ENCODE results near the gene SPI1. TPM values are rescaled to one million over a fixed set of nuclear protein-coding genes. Genes with fewer than 3 reads are reported as not detected.
"Not testable (repeated sequence)": the region's sequence is repeated elsewhere in the genome, so short reads cannot be mapped to it uniquely, and the experiment has no call there.

The SPI1 gene
- total RNA-seq, 2 experiments from 2014 or later: 0.25 to 0.36 TPM

DNA sequence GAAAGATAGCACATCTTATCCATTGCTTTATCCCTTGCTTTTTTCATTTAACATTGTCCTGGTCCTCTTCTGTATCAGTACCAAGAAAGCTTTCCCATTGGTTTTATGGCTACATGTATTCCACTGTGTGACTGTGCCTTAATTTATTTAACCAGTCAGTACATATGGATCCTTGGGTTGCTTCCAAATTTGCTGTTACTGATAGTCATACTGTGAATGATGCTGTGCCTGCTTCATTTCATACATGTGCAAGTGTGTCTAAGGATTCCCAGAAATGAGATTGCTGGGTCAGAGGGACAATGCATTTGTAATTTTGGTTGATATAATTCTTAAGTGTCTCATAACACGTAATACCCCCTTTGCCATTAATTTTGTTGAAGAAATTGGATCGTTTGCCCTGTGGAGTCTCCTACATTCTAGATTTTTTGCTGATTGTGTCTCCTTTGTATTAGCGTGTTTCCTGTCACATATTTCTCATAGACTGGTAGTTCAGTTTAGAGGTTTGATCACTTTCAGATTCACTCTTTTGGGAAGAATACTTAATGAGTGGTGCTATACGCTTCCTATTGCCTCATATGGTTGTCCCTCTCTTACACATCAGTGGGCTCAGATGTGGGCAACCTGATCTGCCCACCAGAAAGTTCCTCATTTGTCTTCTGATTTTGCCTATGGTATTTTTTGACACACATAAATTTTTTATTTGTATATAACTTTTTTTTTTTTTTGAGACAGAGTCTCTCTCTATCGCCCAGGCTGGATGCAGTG is 61.1 kb downstream of the SPI1 start:
- H3K4me3 Mint-ChIP-seq: no peak overlapping the region
- H3K4me1 Mint-ChIP-seq: peaks cover 6% of the 10 kb centered on the region
- no peaks in the 10 kb centered on the region for H3K27me3 Mint-ChIP-seq
- DNase-seq: no peak
- H3K36me3 Mint-ChIP-seq: peaks cover 8% of the 10 kb centered on the region
- no peaks in the 10 kb centered on the region for H3K9me3 Mint-ChIP-seq
- no peak overlapping the region for H3K27ac Mint-ChIP-seq

DNA sequence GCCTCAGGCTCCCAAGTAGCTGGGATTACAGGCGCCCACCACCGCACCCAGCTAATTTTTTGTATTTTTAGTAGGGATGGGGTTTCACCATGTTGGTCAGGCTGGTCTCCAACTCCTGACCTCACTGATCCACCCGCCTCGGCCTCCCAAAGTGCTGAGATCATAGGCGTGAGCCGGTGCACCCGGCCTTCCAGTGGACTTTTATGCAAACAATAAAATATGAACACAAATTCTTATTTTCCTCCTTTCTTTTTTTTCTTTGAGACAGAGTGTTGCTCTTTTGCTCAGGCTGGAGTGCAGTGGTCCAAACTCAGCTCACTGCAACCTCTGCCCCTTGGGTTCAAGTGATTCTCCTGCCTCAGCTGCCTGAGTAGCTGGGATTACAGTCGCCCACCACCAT is 61.8 kb downstream of the SPI1 start:
- H3K27me3 Mint-ChIP-seq, H3K27ac Mint-ChIP-seq, H3K4me1 Mint-ChIP-seq, DNase-seq, H3K9me3 Mint-ChIP-seq, H3K4me3 Mint-ChIP-seq, H3K36me3 Mint-ChIP-seq: not testable (repeated sequence)

- H3K27ac Mint-ChIP-seq: no peak overlapping the region
- H3K4me1 Mint-ChIP-seq: peaks cover 6% of the 10 kb centered on the region
- no peak for DNase-seq
- no peaks in the 10 kb centered on the region for H3K27me3 Mint-ChIP-seq
- H3K9me3 Mint-ChIP-seq: no peaks in the 10 kb centered on the region
- H3K36me3 Mint-ChIP-seq: peaks cover 10% of the 10 kb centered on the region
- H3K4me3 Mint-ChIP-seq: no peak overlapping the region
Measured at GRCh38 chr11:47314992-47315391, 63.4 kb downstream of the SPI1 start.

- Mint-ChIP-seq H3K4me1 (no peaks in the 10 kb centered on the region), H3K36me3 (peaks cover 24% of the 10 kb centered on the region), H3K27ac (no peak overlapping the region), H3K27me3 (no peaks in the 10 kb centered on the region), H3K4me3 (no peak overlapping the region), H3K9me3 (peaks cover 4% of the 10 kb centered on the region)
- DNase-seq: no peak
Measured at GRCh38 chr11:47308050-47308823, 70.1 kb downstream of the SPI1 start.

DNA sequence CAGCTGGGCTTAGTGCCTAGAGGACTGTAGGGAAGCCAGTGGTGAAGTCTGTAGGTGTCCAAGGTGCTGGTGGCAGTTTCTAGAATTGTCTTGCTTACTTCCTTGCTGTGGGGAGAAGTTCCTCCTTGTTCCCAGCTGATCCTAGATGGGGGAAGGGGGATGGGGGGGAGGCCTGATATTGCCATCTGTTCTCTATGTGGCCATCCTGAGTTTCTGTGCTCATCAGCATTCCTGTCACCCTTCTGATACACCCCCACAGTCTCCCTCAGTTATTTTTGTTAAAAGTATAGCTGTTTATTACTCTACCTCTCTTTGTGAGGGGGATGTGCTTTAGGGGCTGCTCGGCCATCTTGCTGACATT is 71.9 kb downstream of the SPI1 start:
- Mint-ChIP-seq H3K27ac (no peak overlapping the region), H3K36me3 (peaks cover 40% of the 10 kb centered on the region), H3K4me1 (peaks cover 8% of the 10 kb centered on the region), H3K4me3 (no peak overlapping the region), H3K9me3 (peaks cover 14% of the 10 kb centered on the region), H3K27me3 (no peaks in the 10 kb centered on the region)
- no peak for DNase-seq

DNA sequence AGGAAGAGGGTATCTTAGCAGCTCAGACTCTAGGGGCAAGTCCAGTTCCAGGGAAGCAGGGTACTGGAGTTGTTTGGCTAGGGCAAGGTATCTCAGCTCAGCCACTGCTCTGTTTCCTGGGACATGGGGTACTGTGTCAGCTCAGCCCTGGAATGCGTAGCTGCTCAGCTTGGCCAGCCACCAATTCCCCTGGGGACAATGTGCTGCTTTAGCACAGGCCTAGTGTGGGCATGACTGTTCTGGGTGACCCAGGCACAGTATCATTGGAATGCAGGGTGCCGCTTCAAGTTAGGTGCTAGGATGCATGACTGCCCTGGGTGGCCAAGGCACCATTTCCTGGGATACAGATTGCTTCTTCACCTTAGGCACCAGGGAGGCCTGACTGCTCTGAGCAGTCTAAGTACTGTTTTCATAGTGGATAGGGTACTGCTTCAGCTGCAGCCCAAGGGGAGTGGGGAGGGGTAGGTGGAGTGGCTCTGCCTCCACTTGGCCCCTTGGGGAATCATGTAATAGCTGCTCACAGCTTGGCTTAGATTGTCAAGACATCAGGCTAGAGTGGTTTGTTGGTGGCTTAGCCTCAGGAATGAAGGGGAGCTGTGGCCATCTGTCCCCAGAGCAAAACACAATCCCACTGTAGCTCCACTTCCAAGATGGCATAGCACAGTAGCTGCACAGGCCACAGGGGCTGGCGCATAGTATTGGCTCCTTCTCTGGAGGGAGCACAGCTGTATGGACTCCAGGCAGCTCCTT is 72.4 kb downstream of the SPI1 start:
- no peak for DNase-seq
- Mint-ChIP-seq H3K4me1 (peaks cover 8% of the 10 kb centered on the region), H3K27ac (no peak overlapping the region), H3K36me3 (peaks cover 40% of the 10 kb centered on the region), H3K9me3 (peaks cover 14% of the 10 kb centered on the region), H3K27me3 (no peaks in the 10 kb centered on the region), H3K4me3 (no peak overlapping the region)

Other genes starting within 250 kb of the SPI1 start
- 10 to 100 TPM; 87.6 to 92.6 TPM for gene ARFGAP2, start 201.7 kb downstream of the SPI1 start, total RNA-seq
- gene PACSIN3, start 192.1 kb downstream of the SPI1 start, total RNA-seq: 1 to 10 TPM; 6.8 to 7.0 TPM
- gene DDB2, start 163.6 kb downstream of the SPI1 start, total RNA-seq: 100 to 1,000 TPM; 111 to 112 TPM
- 10 to 100 TPM; 13.4 to 13.9 TPM for gene ACP2, start 129.7 kb downstream of the SPI1 start, total RNA-seq
- 1 to 10 TPM; 8.1 to 8.2 TPM for gene NR1H3, start 120.6 kb downstream of the SPI1 start, total RNA-seq
- 10 to 100 TPM; 50.9 to 51.2 TPM for gene MADD, start 108.4 kb downstream of the SPI1 start, total RNA-seq
- not detected for gene MYBPC3, start 25.8 kb downstream of the SPI1 start, total RNA-seq
- 10 to 100 TPM; 10.9 to 11.4 TPM for gene SLC39A13, start 30.0 kb upstream of the SPI1 start, total RNA-seq
- 100 to 1,000 TPM; 168 to 176 TPM for gene PSMC3, start 47.9 kb upstream of the SPI1 start, total RNA-seq
- under 1 TPM in 1 of 2 experiments, not detected in 1; 0.19 TPM for gene RAPSN, start 70.6 kb upstream of the SPI1 start, total RNA-seq
- 100 to 1,000 TPM; 155 to 157 TPM for gene CELF1, start 174.6 kb upstream of the SPI1 start, total RNA-seq
- 10 to 100 TPM; 55.6 to 56.6 TPM for gene PTPMT1, start 187.1 kb upstream of the SPI1 start, total RNA-seq
- 10 to 100 TPM; 19.5 to 20.0 TPM for gene KBTBD4, start 200.4 kb upstream of the SPI1 start, total RNA-seq
- gene NDUFS3, start 200.5 kb upstream of the SPI1 start, total RNA-seq: 100 to 1,000 TPM; 165 to 166 TPM
- gene FAM180B, start 208.1 kb upstream of the SPI1 start, total RNA-seq: not detected
- not detected for gene C1QTNF4, start 215.9 kb upstream of the SPI1 start, total RNA-seq

Data from activated naive CD8-positive, alpha-beta T cell treated with anti-CD3 and anti-CD28 coated beads for 36 hours (primary cell).